ENCODE results near the gene TEX261.
"Not testable (repeated sequence)": the region's sequence is repeated elsewhere in the genome, so short reads cannot be mapped to it uniquely, and the experiment has no call there.

TEX261 gene

GRCh38 chr2:70994699-70995425 lies at the start of gene TEX261:
Gene TEX261 (minus strand): TSS chr2:70994873. CDS start chr2:70994757, 116 bp downstream.
- TF ChIP-seq CTCF (IDR thresholded peaks at IDR 0.05; ENCODE audit: extremely low read depth, insufficient read depth, missing control alignments) = peak; percentile 95
- in situ Hi-C loops (cut with MboI; ENCODE audit: low pct_unique_long_range_greater_than_20kb, low sequenced_read_pairs, unreplicated experiment) = no loop called here
- peak; percentile 95 for DNase-seq (ENCODE audit: low spot score)

DNA sequence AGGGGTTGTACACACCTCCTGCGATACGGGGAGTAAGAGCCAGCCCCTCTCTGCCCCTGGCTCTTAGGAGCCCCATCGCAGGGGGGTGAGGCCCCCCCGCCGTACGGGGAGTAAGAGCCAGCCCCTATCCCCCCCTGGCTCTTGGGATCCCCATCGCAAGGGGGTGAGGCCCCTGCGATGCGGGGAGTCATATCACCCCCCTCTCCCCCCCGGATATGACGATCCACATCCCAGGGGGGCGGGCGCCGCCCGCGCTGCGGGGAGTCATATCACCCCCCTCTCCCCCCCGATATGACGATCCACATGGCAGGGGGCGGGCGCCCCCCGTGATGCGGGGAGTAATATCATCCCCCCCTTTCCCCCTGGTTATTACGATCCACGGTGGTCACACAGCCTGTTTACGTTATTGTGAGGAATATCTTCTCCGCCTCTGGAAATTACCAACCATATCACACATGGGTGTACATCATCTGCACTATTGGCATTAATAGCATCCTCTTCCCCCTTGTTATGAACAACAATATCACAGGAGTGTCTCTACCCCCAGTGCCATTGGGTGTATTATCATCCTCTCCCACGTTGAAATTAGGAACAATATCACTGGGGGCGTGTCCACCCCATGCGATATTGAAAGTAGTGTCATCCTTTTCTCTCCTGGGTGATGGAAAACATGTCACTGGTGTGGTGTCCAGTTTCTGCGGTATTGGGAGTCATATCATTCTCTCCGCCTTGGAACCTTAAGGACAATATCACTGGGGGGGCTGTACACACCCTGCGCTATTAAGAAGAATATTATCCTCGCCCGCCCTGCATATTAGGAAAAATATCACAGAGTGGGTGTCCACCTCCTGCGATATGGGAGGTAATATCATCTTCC lies 49.1 kb upstream of the TEX261 start:
- DNase-seq (ENCODE audit: low spot score) = no peak
- TF ChIP-seq CTCF (IDR thresholded peaks at IDR 0.05; ENCODE audit: extremely low read depth, insufficient read depth, missing control alignments) = no peak
- in situ Hi-C loops (cut with MboI; ENCODE audit: low pct_unique_long_range_greater_than_20kb, low sequenced_read_pairs, unreplicated experiment) = no loop called here

DNA sequence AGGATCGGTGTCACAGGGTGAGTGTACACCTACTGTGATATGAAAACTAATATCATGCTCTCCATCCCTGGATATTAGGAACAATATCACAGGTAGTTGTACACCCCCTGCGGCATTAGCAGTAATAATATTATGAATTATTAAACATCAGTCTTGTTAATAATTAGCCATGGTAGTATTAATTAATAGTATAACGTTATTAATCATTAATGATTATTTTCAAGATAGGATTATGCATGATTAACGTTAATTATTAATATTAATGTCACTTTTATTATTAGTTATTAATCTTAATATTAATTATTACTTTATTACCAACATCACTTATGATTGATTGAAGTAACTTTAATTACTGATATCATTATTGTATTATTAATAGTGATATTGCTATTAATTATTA lies 47.6 kb upstream of the TEX261 start:
- in situ Hi-C loops (cut with MboI; ENCODE audit: low pct_unique_long_range_greater_than_20kb, low sequenced_read_pairs, unreplicated experiment) = no loop called here
- DNase-seq (ENCODE audit: low spot score) = no peak
- TF ChIP-seq CTCF (IDR thresholded peaks at IDR 0.05; ENCODE audit: extremely low read depth, insufficient read depth, missing control alignments) = no peak

- in situ Hi-C loops (cut with MboI; ENCODE audit: low pct_unique_long_range_greater_than_20kb, low sequenced_read_pairs, unreplicated experiment) = not testable (repeated sequence)
Observed at GRCh38 chr2:71036296-71036695, 41.6 kb upstream of the TEX261 start.

DNA sequence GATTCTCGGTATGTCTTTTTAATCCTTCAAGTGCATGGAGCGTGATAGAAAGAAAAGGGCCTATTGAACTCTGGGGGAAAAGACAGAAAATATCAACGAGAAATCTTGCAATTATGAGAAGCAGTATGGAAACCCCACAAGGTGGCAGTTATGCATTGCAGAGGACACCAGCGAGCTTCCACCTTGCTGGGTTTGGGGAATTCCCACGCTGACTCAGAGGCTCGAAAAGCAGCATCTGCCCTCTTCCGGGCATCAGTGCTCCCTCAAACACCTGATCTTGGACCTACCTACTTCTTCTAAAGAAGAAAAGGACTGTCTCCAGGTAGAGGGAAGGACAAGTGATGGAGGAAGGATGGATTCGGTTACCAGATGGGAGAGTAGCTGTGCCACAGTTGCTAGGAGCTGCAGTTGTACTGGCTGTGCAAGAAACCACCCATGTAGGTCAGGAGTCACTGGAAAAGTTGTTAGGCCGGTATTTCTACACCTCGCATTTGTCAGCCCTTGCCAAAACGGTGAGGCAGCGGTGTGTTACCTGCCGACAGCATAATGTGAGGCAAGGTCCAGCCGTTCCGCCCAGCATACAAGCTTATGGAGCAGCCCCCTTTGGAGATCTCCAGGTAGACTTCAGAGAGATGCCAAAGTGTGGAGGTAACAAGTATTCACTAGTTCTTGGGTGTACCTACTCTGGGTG lies 29.0 kb upstream of the TEX261 start:
- in situ Hi-C loops (cut with MboI; ENCODE audit: low pct_unique_long_range_greater_than_20kb, low sequenced_read_pairs, unreplicated experiment) = not testable (repeated sequence)
- TF ChIP-seq CTCF (IDR thresholded peaks at IDR 0.05; ENCODE audit: extremely low read depth, insufficient read depth, missing control alignments) = peak; percentile 41
- DNase-seq (ENCODE audit: low spot score) = peak; percentile 17

More at GRCh38 chr2:71036296-71036695, 41.6 kb upstream of the TEX261 start:
- DNase-seq (ENCODE audit: low spot score) = not testable (repeated sequence)

- DNase-seq (ENCODE audit: low spot score); in situ Hi-C loops (cut with MboI; ENCODE audit: low pct_unique_long_range_greater_than_20kb, low sequenced_read_pairs, unreplicated experiment): not testable (repeated sequence)
Observed at GRCh38 chr2:71021394-71021793, 26.7 kb upstream of the TEX261 start.

- DNase-seq (ENCODE audit: low spot score); in situ Hi-C loops (cut with MboI; ENCODE audit: low pct_unique_long_range_greater_than_20kb, low sequenced_read_pairs, unreplicated experiment): not testable (repeated sequence)
Observed at GRCh38 chr2:71019989-71020388, 25.3 kb upstream of the TEX261 start.

- TF ChIP-seq CTCF (IDR thresholded peaks at IDR 0.05; ENCODE audit: extremely low read depth, insufficient read depth, missing control alignments) = no peak
- DNase-seq (ENCODE audit: low spot score) = no peak
- in situ Hi-C loops (cut with MboI; ENCODE audit: low pct_unique_long_range_greater_than_20kb, low sequenced_read_pairs, unreplicated experiment) = no loop called here
Observed at GRCh38 chr2:71018625-71019024, 24.0 kb upstream of the TEX261 start.

GRCh38 chr2:71011786-71012185 lies 17.1 kb upstream of the TEX261 start:
- in situ Hi-C loops (cut with MboI; ENCODE audit: low pct_unique_long_range_greater_than_20kb, low sequenced_read_pairs, unreplicated experiment); DNase-seq (ENCODE audit: low spot score): not testable (repeated sequence)

Data from GM13977 (cell line).